Non-pigmented ciliary epithelial cell (primary cell): ENCODE data around the gene CDH6.
"Not testable (repeated sequence)": the region's sequence is repeated elsewhere in the genome, so short reads cannot be mapped to it uniquely, and the experiment has no call there.

Experiments
- DNase-seq: peaks from one replicate; pipeline ENCODE4 v3.0.0-alpha.2; 2010; ENCODE audit warnings: low read depth

The CDH6 gene

GRCh38 chr5:31329715-31330114, 136.2 kb downstream of the CDH6 start:
- DNase-seq: no peak

DNA sequence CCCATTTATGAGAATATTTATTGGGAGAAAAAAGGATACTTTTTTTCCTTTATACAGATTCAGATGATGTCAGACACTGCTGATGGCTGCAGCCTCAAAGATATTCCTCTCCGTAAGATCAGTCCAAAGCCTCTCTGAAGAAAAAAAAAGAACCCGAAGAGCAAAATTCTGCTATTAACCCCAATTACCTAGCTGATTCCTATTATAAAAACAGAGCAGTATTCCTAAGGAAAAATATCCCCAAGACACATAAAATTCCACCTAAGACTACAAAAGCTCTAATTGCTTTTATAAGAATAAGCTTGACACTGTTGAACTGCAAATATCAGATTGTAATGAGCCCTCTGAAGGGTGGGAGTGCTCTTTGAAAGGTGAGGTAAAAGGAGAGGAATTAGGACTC, 138.7 kb downstream of the CDH6 start:
- DNase-seq: no peak

DNA sequence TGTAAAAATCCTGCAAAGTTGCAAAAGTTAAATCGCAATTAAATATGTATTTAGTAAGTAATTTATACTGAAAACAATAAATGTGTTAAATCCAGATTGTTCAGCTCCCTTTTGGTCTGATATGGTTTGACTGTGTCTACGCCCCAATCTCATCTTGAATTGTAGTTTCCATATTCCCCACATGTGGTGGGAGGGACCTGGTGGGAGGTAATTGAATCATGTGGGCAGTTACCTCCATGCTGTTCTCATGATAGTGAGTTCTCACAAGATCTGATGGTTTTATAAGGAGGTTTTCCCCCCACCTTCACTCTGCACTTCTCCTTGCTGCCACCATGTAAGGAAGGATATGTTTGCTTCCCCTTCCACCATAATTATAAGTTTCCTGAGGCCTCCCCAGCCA, 140.0 kb downstream of the CDH6 start:
- no peak for DNase-seq

GRCh38 chr5:31334061-31334860, 140.8 kb downstream of the CDH6 start:
- DNase-seq: no peak

- DNase-seq: no peak
Measured at GRCh38 chr5:31335456-31335855, 142.0 kb downstream of the CDH6 start.

DNA sequence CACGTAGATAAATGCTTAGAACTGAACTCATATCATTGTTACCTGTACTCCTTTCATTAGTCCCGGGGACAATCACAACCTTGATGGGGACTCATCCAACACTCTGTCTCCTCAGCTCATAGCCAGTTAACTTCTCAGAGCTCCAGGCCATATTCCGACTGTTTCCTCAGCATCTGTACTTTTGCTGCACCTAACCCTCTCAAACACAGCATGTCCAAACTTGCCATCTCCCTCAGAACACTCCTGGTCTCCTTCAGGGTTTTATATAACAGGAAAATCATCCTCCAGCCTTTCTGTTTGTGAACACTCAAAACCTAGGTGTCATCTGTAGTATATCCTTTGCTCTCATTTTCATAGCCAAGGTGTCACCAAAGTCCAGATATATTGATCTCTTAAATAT, 150.5 kb downstream of the CDH6 start:
- DNase-seq: no peak

- no peak for DNase-seq
Measured at GRCh38 chr5:31346896-31347551, 153.5 kb downstream of the CDH6 start.

DNA sequence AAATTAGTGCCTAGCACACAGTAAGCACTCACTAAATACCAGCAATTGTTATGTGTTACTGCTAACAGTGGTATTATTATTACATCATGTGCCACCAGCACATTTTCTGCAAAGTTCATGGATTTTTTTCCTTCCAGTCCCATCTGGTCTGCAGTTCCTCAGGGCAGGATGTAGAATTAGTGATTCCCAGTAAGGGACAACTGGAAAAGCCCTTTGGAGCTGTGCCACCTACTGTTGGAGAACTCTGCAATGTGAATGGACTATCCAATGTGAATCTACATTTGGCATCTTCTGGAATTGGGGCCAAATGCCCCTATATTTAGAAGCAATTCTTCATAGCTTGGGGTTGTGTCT, 154.0 kb downstream of the CDH6 start:
- DNase-seq: no peak

DNA sequence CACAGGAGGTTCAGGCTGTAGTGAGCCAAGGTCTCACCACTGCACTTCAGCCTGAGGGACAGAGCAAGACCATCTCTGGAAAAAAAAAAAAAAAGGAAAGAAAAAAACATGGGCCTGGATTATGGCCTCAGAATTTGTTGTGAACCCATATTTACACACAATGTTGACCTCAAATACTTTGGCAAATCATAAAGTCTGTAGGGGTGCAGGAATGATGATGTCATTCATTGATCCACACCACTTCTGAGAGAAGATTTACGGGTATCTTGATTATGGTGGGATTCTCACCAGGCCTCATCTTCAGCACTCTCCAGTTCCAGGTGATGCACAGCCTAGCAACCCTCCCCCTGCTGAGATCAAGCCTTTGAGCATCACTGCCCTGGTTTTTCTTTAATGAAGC, 156.9 kb downstream of the CDH6 start:
- DNase-seq: no peak

DNA sequence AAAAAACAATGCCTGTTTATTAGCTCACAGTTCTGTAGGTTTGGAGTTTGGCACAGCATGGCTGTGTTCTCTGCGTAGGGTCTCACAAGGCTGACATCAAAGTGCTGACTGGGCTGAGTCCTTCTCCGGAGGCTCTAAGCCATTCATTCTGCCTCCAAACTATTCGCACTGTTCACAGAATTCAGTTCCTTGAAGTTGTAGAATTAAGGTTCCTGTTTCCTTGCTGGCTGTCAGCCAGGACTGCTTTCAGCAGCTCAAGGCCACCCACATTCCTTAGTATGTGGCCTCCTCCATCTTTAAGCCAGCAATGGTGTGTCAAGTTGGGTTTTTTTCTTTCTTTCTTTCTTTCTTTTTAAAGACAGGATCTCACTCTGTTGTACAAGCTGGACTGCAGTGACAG, 161.9 kb downstream of the CDH6 start:
- no peak for DNase-seq

- DNase-seq: no peak
Measured at GRCh38 chr5:31357038-31357437, 163.6 kb downstream of the CDH6 start.

DNA sequence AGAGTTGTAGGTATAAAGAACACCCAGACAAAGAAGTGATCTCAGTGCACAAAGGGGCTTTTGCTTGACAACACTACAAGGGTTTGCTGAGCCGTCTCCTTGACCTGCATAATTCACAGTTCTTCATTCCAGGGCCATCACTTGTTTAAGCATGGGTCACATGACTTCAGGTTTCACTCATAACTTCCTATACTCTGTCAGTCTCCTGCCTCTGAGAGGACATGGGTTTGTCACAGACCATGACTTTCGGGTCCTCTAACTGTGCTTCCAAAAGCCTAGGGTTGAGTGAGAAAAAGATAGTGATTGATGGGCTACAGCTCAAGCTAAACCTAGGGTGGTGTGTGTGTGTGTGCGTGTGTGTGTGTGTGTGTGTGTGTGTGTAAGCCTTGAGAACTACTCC, 166.4 kb downstream of the CDH6 start:
- DNase-seq: no peak

- no peak for DNase-seq
Measured at GRCh38 chr5:31361234-31361633, 167.7 kb downstream of the CDH6 start.

DNA sequence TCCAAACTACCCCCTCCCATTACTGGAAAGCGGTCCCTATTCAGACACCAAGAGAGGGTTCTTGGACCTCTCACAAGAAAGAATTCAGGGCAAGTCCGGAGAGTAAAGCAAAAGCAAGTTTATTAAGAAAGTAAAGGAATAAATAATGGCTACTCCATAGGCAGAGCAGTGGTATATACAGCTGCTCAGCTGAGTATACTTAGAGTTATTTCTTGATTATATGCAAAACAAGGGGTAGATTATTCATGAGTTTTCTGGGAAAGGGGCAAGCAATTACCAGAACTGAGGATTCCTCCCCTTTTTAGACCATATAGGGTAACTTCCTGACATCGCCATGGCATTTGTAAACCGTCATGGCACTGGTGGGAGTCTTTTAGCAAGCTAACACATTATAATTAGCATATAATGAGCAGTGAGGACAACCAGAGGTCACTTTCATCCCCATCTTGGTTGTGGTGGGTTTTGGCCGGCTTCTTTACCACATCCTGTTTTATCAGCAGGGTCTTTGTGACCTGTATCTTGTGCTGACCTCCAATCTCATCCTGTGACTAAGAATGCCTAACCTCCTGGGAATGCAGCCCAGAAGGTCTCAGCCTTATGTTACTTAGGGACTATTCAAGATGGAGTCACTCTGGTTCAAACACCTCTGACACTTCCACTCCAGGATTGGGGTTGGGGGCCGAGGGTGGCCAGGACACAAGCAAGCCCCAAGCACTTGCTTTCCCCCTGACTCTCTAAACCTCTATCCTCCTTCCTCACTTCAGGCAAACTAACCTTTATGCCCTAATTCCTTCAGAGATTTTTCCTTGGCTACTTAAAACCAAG, 168.4 kb downstream of the CDH6 start:
- not testable (repeated sequence) for DNase-seq

DNA sequence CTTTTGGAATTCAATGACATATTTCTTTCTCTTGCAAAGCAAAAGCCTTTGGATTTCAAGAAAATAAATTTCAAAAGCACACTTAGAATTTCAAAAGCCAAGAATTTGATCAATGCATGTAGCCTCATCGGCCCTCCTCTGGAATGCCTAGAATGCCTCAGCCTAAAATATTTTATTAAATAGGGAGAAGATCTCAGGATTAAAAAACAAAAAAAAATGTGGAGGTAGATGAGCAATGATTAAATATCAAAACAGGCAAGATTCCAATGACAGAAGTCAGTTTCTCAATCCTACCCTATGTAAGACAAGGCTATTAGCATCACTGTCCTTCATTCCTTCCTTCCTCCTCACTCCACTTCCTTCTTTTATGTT, 169.0 kb downstream of the CDH6 start:
- no peak for DNase-seq

DNA sequence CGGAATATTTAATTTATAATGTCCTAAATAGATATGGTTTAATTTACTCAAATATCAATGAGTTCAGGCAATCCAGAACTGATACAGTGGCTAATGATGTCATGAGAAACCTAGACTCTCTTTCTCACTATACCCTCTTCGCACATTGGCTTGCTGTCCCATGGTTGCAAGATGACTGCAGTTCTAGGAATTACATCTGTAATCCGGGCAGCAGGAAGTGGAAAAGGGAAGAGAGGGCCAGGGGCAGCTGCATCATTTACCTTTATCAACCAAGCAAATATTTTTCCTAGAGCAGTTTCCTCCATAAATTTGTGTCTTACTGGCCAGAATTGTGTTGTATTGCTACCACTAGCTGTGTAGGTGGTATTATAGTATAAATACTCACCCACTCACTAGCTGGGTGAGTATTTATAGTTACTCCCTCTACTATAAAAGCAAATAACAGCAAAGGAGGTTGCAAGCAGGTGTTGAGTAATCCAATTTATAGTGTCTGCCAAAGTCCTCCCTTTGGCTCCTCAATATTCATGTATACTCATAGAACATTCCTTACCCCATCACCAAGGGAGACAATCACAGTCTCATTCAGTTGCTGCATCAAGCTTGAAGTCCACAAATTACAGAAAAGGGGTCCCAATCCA, 169.6 kb downstream of the CDH6 start:
- no peak for DNase-seq

DNA sequence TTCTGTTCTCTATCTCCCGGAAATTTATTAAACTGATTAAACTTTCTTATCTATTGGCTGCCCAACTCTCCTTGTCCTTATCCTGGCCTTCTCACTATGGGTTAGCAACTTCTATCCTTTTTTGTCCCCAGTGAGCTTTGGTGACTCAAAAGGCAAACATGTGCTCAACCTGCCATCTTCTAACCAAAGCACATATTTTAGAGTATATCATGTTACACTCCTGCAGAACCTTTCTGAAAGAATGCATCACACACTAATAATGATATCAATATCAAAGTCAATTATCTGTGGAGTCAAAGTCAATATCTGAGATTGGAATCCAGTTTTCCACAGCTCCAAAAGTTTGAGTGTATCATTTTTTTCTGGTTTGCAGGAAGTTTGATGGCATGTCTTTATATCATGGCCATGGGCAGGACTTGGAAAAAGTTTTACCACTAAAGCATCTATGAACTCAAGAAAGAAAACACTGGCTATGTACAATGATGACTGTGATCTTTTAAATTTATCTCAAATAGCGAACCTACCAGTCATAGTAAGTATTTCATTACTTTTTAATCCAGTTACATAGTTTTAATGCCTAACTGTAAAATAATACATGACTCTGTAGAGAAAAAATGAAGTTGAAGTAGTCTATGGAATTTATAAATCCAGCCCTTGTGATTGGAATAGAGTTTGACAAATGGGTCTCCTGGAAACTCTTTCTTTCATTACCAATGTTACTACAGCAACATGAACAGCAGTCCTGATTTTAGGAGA, 171.6 kb downstream of the CDH6 start:
- DNase-seq: no peak

- DNase-seq: no peak
Measured at GRCh38 chr5:31365776-31366175, 172.3 kb downstream of the CDH6 start.

- DNase-seq: no peak
Measured at GRCh38 chr5:31366941-31367340, 173.5 kb downstream of the CDH6 start.

DNA sequence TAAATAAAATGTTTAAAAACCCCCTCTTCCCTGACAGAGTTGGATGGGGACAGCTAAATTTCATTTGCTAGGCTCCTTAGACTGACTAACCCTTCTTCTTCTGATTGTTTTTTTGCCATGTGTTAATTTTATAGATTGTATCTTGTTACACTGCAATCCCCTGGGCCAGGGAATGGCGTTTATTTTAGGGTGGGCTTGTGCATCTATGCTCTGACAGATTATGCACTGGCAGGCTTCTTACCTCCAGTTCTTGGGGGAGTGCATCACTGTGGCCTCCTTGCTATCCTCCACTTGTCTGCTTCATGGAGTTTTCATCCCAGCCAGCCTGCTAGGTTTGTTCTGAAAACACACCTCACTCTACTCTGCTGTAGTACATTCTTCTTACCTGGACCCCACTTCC, 178.6 kb downstream of the CDH6 start:
- no peak for DNase-seq

DNA sequence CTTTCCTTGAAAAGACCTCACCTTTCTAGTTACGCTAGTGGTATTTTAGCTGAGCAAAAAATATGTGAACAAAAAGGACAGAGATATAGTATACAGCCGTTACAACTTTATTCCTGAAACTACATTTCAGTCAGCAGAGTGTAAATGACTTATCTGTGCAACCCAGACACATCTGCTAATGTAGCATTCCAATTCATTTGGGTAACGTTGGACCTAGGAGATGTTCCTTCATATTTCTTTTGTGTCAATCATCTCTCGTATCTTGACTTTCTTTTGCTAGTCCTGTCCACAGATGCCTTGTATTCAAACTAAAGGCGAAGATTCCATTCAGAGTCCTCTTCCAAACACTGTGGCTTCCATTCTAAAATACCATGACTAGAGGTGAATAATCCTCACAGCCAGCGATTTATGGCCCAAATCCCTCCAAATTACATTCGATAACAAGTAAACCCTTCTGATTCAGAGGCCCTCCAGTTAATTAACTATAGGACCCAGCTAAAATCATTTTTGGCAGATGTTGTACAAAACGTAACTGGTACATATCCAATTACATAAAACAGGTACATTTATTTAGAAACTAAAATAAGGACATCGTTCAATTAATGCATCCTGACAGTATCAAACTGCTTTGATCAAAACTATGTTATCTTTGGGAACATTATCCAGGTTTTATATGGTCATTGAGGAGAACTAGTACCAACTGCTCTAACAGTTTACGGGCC, 182.7 kb downstream of the CDH6 start:
- no peak for DNase-seq
